ENCODE measurements around the gene ZC3H11A.
"Not testable (repeated sequence)": the region's sequence is repeated elsewhere in the genome, so short reads cannot be mapped to it uniquely, and the experiment has no call there.

ZC3H11A gene

GRCh38 chr1:203795441-203796235 lies at the start of gene ZC3H11A, which contains the start of gene ZBED6:
Gene ZC3H11A, plus strand, starts transcription at chr1:203795623. Its CDS starts 21,448 bp downstream, at chr1:203817071.
Gene ZBED6, plus strand, starts transcription at chr1:203795623. Its CDS starts 1,900 bp downstream, at chr1:203797523.
- DNase-seq (ENCODE audit: low read depth) = peak; percentile 97

DNA sequence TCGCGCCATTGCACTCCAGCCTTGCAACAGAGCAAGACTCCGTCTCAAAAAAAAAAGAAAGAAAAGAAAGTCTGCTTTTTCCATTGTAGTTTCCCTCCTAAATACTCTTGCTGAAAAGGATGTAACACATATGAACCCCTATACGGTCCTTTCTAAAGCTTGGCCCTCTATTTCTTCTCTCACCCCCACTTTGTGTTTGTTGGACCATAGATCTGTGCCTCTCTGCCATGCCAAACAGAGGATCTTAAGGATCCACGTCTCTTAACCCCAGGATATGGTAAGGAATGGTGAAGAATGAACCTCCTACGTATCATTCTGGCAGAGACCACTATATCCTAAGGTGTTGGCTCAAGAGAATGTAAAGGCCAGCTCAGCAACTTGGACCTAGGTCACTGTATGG lies 49.1 kb upstream of the ZC3H11A start:
- no peak for DNase-seq (ENCODE audit: low read depth)

- DNase-seq (ENCODE audit: low read depth) = no peak
Measured at GRCh38 chr1:203751051-203751450, 44.4 kb upstream of the ZC3H11A start.

- not testable (repeated sequence) for DNase-seq (ENCODE audit: low read depth)
Measured at GRCh38 chr1:203751618-203752361, 43.6 kb upstream of the ZC3H11A start.

GRCh38 chr1:203754455-203754864 lies 41.0 kb upstream of the ZC3H11A start:
- DNase-seq (ENCODE audit: low read depth) = no peak

- no peak for DNase-seq (ENCODE audit: low read depth)
Measured at GRCh38 chr1:203756036-203756435, 39.4 kb upstream of the ZC3H11A start.

- DNase-seq (ENCODE audit: low read depth) = not testable (repeated sequence)
Measured at GRCh38 chr1:203758749-203759148, 36.7 kb upstream of the ZC3H11A start.

DNA sequence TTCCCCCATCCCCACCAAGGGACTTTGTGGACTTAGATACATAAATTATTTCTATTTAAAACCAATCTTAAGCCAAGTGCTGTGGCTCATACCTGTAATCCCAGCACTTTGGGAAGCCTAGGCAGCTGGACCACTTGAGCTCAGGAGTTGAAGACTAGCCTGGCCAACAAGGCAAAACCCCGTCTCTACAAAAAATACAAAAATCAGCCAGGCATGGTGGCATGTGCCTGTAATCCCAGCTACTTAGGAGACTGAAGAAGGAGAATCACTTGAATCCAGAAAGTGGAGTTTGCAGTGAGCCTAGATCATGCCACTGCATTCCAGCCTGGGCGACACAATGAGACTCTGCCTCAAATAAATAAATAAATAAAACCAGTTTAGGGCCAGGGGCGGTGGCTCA lies 34.9 kb upstream of the ZC3H11A start:
- DNase-seq (ENCODE audit: low read depth) = no peak

GRCh38 chr1:203761958-203762357 lies 33.5 kb upstream of the ZC3H11A start:
- not testable (repeated sequence) for DNase-seq (ENCODE audit: low read depth)

GRCh38 chr1:203763505-203763904 lies 31.9 kb upstream of the ZC3H11A start:
- no peak for DNase-seq (ENCODE audit: low read depth)

DNA sequence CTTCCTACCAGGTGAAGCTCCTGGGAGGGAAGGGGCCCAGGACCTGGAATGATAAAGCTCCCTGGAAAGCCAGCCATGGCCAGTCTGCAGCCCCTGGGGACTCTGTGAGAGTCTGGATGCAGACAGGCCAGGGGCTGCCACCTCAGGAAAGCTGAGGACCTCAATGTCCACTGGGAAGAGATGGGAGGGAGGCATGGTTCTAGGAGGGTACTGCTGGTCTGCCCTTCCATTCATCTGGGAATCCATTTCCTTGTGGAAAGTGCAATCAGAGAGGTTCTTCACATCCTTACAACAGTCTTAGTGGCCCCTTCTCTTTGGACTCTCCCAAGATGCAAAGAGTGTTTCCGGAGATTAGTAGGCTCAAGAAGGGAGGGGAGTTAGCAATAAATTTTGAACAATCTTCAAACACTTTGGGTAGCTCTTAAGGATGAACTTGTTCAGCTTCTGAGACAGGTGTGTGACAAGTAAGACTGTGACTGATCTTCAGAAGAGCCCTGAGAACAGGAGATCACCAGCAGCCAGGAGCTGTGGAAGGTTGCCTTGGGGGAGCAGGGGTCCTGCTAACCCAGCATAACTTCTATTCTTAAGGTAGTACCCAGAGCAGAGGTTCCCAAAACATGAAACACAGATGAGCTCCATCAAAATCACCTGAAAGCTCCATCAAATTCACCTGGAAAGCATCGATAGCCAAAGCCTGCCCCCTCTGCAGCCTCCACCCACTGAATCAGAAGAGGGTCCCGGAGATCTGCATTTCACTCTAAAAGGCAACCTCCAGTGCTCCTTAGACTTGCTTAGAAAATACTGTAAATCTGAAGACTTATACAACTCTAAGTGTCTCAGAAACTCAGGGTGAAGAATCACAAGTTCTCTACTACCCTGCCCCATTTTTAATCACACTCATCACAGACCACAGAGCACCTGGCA lies 31.1 kb upstream of the ZC3H11A start:
- no peak for DNase-seq (ENCODE audit: low read depth)

DNA sequence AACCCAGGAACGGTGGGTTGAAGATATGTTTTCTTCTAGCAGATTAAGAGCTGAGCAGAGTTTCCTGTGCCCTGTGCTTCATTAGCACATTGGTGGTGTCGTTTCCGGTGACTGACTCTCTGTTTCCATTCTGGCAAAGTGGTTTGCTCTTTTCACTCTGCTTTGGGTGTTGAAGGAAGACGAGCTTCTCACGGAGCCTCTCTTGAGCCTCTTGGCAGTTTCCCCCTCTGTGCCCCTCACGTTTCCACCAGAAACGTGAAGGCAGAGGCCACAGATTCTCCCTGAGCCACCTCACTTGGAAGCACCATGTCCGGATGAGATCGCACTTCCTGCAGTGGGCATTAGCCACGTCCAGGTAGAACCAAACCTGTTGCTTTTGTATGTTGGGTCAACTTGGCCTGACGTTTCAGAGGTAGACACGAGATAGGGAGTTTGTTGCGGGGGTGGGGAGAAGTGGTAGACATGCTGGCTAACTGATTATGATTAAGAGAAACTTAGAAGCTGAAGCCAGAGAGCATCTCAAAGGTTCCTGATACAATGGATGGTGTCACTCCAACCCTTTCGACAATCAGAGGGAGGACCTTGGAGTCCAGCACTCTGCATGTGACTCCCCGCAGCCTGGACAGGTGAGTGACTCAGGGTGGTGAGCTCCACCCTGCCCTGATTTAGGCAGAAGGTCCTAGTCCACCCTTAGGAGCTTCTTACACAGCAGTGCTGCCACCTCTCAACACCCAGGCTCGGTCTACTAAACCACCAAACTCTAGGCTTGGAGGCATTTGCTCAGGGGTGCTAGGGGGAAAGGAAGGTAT lies 30.2 kb upstream of the ZC3H11A start, which contains the start of gene LAX1:
Gene LAX1 (plus strand): TSS at position 155 of the 809 bp plus-strand sequence. CDS start 383 bp downstream, at position 538.
- no peak for DNase-seq (ENCODE audit: low read depth)

DNA sequence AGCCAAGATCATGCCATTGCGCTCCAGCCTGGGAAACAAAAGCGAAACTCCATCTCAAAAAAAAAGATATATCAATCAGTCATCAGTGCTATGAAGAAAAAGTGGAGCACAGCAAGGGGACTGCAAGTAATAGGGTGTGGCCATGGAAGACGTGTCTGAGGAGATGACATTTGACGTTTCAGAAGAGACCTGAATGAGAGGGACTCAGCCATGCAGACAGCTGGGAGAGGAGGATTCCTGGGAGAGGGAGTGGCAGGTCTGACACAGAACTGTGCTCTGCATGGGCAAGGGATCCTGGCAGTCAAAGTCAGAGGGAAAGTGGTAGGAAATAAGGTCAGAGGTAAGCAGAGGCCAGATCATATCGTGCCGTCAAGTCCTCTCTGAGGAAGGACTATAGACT lies 27.2 kb upstream of the ZC3H11A start:
- no peak for DNase-seq (ENCODE audit: low read depth)

DNA sequence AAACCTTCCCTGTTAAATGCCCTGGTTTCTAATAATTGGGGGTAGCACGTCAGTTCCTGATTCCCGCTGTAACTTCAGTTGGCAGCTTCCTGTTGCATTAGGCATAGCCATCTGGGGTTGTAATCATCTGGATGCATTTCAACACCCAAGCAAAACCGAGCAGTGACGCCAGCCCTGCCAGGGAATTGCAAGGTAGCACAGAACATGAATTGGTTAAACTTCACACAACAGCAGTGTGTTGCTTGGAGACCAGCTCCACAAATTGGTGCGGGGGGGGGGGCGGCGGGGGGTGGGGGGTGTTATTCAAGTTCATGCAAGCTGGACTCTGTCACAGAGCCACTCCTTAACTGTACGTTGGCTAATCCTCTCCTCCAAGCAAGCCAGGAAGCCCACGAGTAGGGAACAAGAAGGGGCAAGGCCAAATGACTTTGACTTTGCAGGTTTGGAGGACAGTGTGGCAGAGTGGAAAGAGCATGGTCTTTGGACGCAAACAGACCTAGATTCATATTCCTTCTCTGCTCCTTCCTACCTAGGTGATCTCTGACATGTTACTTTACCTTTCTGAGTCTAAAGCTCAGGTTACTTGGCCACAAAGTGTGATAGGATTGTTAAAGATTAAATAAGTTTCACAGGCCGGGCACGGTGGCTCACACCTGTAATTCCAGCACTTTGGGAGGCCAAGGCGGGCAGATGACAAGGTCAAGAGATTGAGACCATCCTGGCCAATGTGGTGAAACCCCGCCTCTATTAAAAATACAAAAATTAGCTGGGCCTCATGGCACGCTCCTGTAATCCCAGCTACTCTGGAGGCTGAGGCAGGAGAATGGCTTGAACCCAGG lies 25.7 kb upstream of the ZC3H11A start:
- peak; percentile 79 for DNase-seq (ENCODE audit: low read depth)

- no peak for DNase-seq (ENCODE audit: low read depth)
Measured at GRCh38 chr1:203771901-203772301, 23.5 kb upstream of the ZC3H11A start.

DNA sequence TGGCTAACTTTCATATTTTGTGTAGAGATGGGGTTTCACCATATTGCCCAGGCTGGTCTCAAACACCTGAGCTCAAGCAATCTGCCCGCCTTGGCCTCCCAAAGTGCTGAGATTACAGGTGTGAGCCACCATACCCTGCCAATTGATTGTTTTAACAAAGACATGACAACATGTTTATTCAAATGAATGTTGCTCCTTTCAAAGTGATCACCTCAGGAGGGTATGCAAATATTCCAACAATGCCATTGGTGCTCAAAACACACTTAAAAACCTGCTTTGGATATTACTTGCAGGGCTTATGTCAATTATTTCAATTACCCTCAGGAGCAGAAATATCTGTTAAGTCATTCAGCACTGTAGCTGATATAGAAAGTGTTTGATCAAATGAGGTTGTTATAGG lies 22.6 kb upstream of the ZC3H11A start:
- DNase-seq (ENCODE audit: low read depth) = no peak

DNA sequence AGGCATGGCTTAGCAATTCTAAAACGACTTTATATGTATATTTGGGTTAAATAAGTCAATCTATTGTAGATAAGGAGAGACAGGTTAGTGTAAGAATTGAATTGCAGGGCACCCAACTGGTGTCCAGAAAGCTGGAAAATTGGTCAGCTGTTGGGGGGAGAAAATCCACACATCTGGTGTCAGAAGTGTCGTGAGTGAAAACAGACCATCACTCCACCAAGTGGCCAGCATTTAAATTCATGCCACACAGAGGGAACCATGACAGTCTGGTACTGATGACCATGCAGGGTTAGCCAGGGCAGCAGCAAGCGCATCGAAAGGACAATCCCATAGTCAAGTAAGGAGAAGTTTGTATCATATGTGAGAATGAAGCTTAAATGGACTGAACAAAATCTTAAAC lies 18.8 kb upstream of the ZC3H11A start:
- no peak for DNase-seq (ENCODE audit: low read depth)

DNA sequence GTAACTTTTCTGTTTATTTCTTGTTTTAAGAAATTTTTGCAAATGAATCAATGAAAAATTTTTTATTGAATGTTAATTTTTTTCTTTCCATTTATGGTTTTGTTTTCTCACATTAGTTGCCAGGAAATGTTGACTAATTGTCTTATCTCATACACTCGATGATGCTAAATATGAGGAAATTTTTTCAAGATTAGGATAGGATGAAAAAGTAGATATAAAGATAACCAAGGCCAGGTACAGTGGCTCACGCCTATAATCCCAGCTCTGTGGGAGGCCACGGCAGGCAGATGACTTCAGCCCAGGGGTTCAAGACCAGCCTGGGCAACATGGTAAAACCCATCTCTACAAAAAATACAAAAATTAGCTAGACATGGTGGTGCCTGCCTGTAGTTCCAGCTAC lies 17.8 kb upstream of the ZC3H11A start:
- DNase-seq (ENCODE audit: low read depth) = no peak

DNA sequence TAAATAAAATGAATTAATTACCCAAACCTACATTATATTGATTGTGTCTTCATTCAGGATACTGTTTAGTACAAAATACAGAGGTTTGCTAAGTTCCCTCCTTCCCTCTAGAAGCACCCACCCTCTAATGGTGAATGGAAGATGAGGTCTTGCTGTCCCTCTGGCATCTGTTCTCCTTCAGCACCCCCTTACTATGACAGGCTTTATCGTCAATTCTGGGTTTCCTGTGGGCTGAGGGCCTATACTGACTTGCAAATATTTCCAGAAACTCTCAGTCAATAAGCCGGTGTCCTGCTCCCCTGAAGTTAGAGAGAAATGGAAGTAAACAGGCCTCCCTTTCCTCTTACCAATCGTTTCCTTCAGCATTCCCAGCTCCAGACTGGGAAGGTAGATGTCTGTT lies 17.3 kb upstream of the ZC3H11A start:
- no peak for DNase-seq (ENCODE audit: low read depth)

DNA sequence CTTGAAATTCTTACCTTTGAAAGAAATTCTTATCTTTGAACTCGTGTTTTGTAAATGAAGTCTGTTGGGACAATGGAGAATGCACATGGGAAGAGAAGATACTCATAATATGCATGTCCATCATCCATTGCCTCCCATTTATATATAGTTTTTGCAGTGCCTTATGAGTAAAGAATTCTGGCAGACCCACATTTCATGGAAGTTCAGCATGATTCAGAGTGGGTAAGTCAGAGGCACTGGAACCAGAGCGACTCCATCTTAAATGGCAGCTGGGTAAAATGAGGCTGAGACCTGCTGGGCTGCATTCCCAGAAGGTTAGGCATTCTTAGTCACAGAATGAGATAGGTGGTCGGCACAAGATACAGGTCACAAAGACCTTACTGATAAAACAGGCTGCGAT lies 16.6 kb upstream of the ZC3H11A start:
- no peak for DNase-seq (ENCODE audit: low read depth)
